Measurements from ENCODE around the gene LPO.

LPO gene

GRCh38 chr17:58272367-58273280 is 34.2 kb downstream of the LPO start:
- H3K36me3 Mint-ChIP-seq (ENCODE audit: low read depth) = no peaks in the 10 kb centered on the region
- no peak overlapping the region for H3K27ac Mint-ChIP-seq
- no peaks in the 10 kb centered on the region for H3K9me3 Mint-ChIP-seq
- peaks cover 1% of the 10 kb centered on the region for H3K27me3 Mint-ChIP-seq
- H3K4me1 Mint-ChIP-seq = peaks cover 6% of the 10 kb centered on the region
- no peak overlapping the region for H3K4me3 Mint-ChIP-seq
- ATAC-seq = no peak
- DNase-seq = no peak

DNA sequence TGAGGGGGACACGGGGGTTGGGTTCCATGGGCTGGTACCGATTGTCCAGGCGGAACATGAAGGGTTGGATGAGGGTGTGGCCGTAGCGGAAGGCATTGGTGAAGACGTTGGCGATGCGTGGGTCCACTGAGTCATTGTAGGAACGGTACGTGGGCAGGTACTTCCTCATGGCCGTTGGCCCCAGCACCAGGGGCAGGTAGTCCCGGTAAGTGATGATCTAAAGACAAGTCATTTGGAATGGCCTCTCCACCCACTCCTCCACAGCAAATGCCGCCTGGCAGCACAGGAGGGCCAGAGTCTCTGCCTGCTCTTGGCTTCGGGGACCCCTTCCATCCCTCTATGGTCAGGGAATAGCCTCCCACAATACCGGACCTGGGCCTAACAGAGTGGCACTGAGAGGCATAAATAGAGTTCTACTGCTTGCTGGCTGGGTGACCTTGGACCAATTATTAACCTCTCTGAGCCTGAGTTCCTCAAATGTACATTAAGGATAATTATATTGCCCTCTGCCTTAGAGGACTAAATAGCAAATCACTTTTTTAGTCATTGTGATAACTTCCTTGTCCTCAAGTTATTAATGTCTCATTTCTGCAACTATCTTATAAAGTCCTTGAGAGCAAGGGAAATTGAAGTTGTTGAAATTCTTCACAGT is 35.2 kb downstream of the LPO start:
- H3K27ac Mint-ChIP-seq = no peak overlapping the region
- ATAC-seq = no peak
- no peak overlapping the region for H3K4me3 Mint-ChIP-seq
- H3K4me1 Mint-ChIP-seq = peaks cover 6% of the 10 kb centered on the region
- peaks cover 6% of the 10 kb centered on the region for H3K27me3 Mint-ChIP-seq
- DNase-seq = no peak
- H3K9me3 Mint-ChIP-seq = no peaks in the 10 kb centered on the region
- H3K36me3 Mint-ChIP-seq (ENCODE audit: low read depth) = no peaks in the 10 kb centered on the region

- H3K36me3 Mint-ChIP-seq (ENCODE audit: low read depth) = no peaks in the 10 kb centered on the region
- H3K27me3 Mint-ChIP-seq = peaks cover 12% of the 10 kb centered on the region
- no peak overlapping the region for H3K4me3 Mint-ChIP-seq
- DNase-seq (no peak), ATAC-seq (no peak)
- peaks cover 11% of the 10 kb centered on the region for H3K4me1 Mint-ChIP-seq
- H3K27ac Mint-ChIP-seq = no peak overlapping the region
- H3K9me3 Mint-ChIP-seq = no peaks in the 10 kb centered on the region
Measured at GRCh38 chr17:58275417-58275816, 37.0 kb downstream of the LPO start.

DNA sequence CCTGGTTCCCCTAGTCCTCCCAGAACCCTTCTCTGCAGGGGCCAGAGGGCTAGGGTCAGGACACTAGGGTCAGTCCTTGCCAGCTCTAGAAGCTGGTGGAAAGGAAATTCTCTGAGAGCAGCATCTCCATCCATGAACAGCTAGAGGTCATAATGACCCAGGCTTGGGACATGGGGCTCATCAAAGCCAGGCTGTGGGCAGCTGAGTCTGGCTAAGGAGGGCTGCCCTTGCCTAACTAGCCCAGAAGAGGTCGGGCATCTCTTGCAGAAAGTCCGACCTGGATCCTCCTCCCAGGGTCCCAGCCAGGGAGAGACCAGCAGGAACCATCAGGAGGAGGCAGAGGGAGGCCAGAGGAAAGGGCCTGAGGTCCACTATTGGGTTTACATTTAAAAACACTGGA is 38.0 kb downstream of the LPO start:
- no peak for DNase-seq
- Mint-ChIP-seq H3K27ac (no peak overlapping the region), H3K27me3 (peaks cover 16% of the 10 kb centered on the region)

DNA sequence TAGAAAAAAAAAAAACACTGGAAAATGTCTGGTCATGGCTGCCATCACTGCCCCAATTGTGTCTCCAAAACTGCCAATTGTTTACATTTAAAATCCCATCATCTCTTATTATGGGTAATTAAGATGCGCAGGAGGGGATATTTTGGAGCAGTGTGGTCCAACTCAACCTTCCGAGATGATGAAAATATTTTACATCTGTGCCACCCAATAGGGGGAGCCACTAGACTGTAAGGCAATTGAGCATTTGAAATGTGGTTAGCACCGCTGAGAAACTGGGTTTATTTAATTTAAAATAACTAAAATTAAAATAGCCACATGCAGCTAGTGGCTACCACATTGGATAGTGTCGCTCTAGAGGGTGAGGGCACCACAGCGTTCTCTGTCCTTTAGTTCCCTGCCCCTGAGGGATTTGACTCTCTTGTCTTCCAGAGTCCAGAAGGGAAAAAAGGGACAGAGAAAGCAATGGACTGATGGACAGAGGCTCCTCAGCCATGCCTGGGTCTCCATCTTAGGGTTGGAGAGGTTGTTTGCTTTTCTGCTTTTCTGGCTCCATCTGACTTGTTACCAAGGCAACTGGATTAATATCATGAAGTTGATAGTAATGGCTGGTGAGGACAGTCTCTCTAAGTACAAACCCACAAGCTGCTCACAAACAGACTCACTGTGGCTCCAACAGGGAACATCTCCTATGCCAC is 38.9 kb downstream of the LPO start:
- H3K4me3 Mint-ChIP-seq = no peak overlapping the region
- no peaks in the 10 kb centered on the region for H3K9me3 Mint-ChIP-seq
- DNase-seq = no peak
- H3K4me1 Mint-ChIP-seq = peaks cover 11% of the 10 kb centered on the region
- no peaks in the 10 kb centered on the region for H3K36me3 Mint-ChIP-seq (ENCODE audit: low read depth)
- ATAC-seq = no peak
- H3K27me3 Mint-ChIP-seq = peaks cover 16% of the 10 kb centered on the region
- no peak overlapping the region for H3K27ac Mint-ChIP-seq

More for the DNA sequence above, 38.0 kb downstream of the LPO start:
- ATAC-seq = no peak
- Mint-ChIP-seq H3K9me3 (no peaks in the 10 kb centered on the region), H3K36me3 (ENCODE audit: low read depth) (no peaks in the 10 kb centered on the region), H3K4me3 (no peak overlapping the region), H3K4me1 (peaks cover 11% of the 10 kb centered on the region)

DNA sequence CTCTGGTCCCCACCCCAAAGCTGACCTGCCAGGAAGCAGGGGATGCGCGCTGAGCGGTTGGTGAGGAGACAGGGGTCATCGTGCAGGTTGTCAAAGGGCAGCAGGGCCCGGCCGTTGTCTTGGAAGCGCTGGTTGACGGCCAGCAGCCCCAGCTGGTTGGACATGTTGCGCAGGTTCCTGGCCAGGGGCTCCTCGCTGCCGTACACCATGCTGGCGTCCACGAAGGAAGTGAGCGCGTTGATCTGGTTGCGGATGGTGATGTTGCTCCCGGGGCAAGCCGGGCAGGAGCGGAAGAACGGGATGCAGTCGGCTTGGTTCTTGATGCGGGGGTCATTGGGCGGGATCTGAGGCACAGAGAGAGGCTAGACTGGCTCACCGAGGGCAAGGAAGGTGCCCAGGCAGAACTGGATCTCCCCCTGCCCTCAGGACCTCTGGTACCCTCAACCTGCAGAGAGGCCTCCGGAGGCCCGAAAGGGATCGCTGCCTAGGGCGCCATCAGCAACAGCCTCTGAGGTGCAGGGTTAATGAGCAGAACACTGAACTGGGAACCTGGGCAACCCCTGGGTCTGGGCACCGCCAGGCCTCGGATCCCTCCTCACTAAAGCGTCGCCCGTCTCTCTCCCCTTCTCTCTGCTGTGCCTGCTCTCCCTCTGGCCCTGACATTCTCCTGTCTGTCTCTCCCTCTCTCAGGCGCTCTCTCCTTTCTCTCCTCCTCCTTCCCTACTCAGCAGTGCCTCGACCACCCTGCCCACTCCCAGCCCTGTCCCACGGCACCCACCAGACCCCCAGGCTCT is 39.6 kb downstream of the LPO start:
- H3K36me3 Mint-ChIP-seq (ENCODE audit: low read depth) = no peaks in the 10 kb centered on the region
- ATAC-seq = no peak
- H3K27me3 Mint-ChIP-seq = peaks cover 16% of the 10 kb centered on the region
- no peak overlapping the region for H3K4me3 Mint-ChIP-seq
- H3K9me3 Mint-ChIP-seq = no peaks in the 10 kb centered on the region
- no peak overlapping the region for H3K27ac Mint-ChIP-seq
- DNase-seq = no peak
- H3K4me1 Mint-ChIP-seq = peaks cover 11% of the 10 kb centered on the region

- H3K27ac Mint-ChIP-seq = no peak overlapping the region
- no peaks in the 10 kb centered on the region for H3K9me3 Mint-ChIP-seq
- peaks cover 5% of the 10 kb centered on the region for H3K4me1 Mint-ChIP-seq
- peaks cover 16% of the 10 kb centered on the region for H3K27me3 Mint-ChIP-seq
- no peak for ATAC-seq
- no peak overlapping the region for H3K4me3 Mint-ChIP-seq
- no peaks in the 10 kb centered on the region for H3K36me3 Mint-ChIP-seq (ENCODE audit: low read depth)
- no peak for DNase-seq
Measured at GRCh38 chr17:58278661-58279015, 40.3 kb downstream of the LPO start.

GRCh38 chr17:58279016-58279711 is 40.8 kb downstream of the LPO start:
- no peak for DNase-seq
- H3K4me1 Mint-ChIP-seq = peaks cover 5% of the 10 kb centered on the region
- H3K36me3 Mint-ChIP-seq (ENCODE audit: low read depth) = no peaks in the 10 kb centered on the region
- ATAC-seq = no peak
- no peaks in the 10 kb centered on the region for H3K9me3 Mint-ChIP-seq
- peaks cover 16% of the 10 kb centered on the region for H3K27me3 Mint-ChIP-seq
- H3K4me3 Mint-ChIP-seq = no peak overlapping the region
- H3K27ac Mint-ChIP-seq = no peak overlapping the region

DNA sequence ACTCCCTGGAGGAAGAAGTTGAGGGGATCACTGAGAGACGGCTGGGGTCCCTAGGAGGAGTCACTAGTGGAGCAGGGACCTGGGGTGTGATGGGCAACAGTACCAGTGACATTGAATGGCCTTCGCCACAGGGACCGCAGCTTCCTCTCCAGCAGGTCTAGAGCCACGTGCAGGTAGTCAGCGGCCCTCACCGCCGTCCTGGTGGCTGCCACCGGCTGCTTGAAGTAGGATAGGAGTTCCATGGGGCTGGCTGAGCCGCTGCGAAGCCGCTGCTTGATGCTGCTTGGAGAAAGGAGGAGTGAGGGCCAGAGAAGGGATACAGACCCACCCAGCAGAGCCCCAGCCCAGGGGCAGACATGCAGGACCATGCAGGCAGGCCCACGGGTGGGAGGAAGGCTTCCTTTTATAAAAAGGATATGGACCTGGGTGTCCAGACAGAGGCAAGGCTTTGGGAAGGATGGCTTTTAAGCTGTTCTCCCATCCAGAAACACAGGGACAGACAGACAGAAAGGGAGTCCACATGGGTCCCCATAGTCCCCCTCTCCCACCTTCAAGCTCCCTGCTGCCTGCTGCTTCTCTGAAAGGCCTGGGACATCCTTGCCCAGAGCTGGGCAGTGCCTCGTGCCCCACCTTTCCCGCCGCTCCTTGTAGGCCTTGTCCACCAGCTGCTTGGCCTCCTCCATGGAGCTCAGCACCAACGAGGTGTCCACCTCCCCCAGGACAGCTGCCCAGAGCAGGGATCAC is 41.5 kb downstream of the LPO start:
- no peak for DNase-seq
- H3K9me3 Mint-ChIP-seq = no peaks in the 10 kb centered on the region
- H3K36me3 Mint-ChIP-seq (ENCODE audit: low read depth) = no peaks in the 10 kb centered on the region
- H3K27me3 Mint-ChIP-seq = peaks cover 16% of the 10 kb centered on the region
- peaks cover 5% of the 10 kb centered on the region for H3K4me1 Mint-ChIP-seq
- ATAC-seq = no peak
- no peak overlapping the region for H3K4me3 Mint-ChIP-seq
- no peak overlapping the region for H3K27ac Mint-ChIP-seq

DNA sequence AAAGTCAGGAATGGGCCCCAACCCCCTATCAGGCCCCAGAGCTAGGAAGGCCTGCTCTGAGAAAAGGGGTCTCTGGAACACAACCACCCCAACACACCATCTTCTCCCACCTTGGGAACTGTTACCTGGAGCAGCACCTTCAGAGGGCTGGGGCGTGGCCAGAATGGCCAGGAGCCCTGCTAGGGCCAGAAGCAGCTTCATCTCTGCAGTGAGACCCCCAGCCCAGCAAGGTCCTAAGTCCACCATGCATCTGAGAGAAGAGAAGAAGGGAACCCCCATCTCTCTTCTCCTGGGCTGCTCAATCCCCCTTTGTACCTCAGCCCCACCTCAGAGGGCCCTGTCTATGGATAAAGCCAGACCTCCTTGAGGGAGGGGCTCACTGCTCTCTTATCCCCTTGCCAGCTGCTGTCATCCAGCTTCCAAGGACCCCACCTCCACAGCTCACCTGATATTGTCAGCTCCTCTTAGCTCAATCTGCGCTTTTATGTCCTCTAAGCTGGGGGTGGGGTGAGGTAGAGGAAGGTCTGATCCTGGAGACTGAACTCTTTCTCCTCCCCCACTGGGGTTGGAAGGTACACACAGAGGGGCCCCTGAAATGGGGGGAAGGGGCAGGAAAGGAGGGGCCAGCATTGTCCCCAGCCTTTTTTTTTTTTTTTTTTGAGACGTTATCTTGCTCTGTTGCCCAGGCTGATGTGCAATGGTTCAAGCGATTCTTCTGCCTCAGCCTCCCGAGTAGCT is 42.3 kb downstream of the LPO start, which contains the start of gene MPO:
MPO (minus strand) TSS at position 456 of the 738 bp plus-strand sequence; CDS start at position 279, 177 bp downstream.
- H3K27me3 Mint-ChIP-seq = peaks cover 16% of the 10 kb centered on the region
- peaks cover 7% of the 10 kb centered on the region for H3K4me1 Mint-ChIP-seq
- no peak within 1 kb of the TSS for H3K27ac Mint-ChIP-seq
- H3K4me3 Mint-ChIP-seq = no peak within 1 kb of the TSS
- H3K9me3 Mint-ChIP-seq = no peaks in the 10 kb centered on the region
- ATAC-seq (no peak), DNase-seq (no peak)
- H3K36me3 Mint-ChIP-seq (ENCODE audit: low read depth) = no peaks in the 10 kb centered on the region

DNA sequence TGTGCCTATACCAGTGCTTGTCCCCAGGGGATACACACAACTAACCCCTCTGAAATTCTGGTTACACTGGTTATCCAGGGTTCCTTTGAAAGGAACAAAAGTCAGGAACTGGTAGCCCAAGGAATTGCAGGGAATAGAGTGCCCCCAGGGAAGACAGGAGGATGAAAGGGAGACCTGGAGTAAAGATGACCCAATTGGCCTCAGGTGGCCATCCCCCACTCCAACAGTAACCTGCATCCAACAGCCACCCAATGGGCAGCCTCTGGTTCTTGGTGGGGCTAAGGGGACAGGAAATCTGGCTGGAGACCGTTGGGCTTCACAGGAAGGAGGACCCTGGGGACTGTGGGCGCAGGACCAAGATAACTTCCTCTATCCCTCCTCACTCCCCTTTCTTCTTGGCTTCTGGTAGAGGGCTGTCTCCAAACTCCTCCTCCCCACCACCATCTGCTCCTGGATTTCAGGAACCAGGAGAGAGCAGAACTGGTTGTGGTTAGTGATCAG is 43.2 kb downstream of the LPO start:
- Mint-ChIP-seq H3K4me1 (peaks cover 7% of the 10 kb centered on the region), H3K9me3 (no peaks in the 10 kb centered on the region), H3K4me3 (no peak overlapping the region), H3K36me3 (ENCODE audit: low read depth) (no peaks in the 10 kb centered on the region), H3K27me3 (peaks cover 16% of the 10 kb centered on the region), H3K27ac (no peak overlapping the region)
- DNase-seq (no peak), ATAC-seq (no peak)

DNA sequence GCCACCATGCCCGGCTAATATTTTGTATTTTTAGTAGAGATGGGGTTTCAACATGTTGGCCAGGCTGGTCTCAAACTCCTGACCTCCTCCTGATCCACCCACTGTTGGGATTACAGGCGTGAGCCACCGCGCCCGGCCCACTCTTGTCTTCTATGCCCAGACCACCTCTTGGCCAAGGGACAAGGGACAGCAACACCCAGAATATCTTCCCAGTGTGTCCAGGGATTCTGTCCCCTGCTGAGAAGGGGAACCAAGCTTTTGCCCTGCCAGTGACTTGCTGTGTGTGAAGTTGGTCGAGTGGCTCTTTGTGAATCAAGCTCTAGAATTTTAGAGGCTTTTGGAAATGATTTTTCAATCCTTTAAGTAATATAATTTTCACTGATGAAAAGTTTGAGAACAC is 44.1 kb downstream of the LPO start:
- no peak overlapping the region for H3K27ac Mint-ChIP-seq
- no peaks in the 10 kb centered on the region for H3K36me3 Mint-ChIP-seq (ENCODE audit: low read depth)
- peaks cover 7% of the 10 kb centered on the region for H3K4me1 Mint-ChIP-seq
- no peak for ATAC-seq
- H3K4me3 Mint-ChIP-seq = no peak overlapping the region
- no peaks in the 10 kb centered on the region for H3K9me3 Mint-ChIP-seq
- DNase-seq = no peak
- peaks cover 20% of the 10 kb centered on the region for H3K27me3 Mint-ChIP-seq

Data from activated naive CD8-positive, alpha-beta T cell treated with anti-CD3 and anti-CD28 coated beads, Interleukin-2, amount 50 U/mL, for 24 hours (primary cell).